Activated CD8-positive, alpha-beta memory T cell treated with anti-CD3 and anti-CD28 coated beads, Interleukin-2, amount 50 U/mL, for 1 hour (primary cell): ENCODE measurements around the gene ZBTB20.
A peak's percentile ranks its signal among the peaks of the same experiment; 100 is the strongest.

Source experiments
- DNase-seq: peaks from one replicate; pipeline ENCODE4 v3.0.0-alpha.2; 2020; ENCODE audit errors: extremely low read depth

Gene ZBTB20

GRCh38 chr3:114408736-114409670 lies 738.1 kb downstream of the ZBTB20 start:
- DNase-seq: no peak

- DNase-seq: no peak
Observed at GRCh38 chr3:114406922-114407321, 740.2 kb downstream of the ZBTB20 start.

DNA sequence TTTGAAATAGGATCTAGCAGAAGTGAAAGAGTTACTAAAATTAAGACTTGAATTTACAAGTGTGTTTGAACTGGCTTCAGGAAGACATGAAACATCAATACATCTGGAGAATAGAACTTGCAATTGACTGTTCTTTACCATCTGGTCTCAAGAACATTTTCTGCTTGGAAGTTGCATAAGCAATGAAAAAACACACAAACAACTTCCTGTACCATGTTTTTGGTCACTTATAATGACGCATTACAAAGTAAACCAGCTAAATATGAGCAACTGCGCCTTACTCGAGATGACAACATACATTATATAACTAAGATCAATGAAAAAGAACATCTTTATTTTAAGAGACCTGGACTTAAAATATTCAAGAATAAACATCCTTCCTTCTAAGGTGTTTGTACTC lies 740.8 kb downstream of the ZBTB20 start:
- DNase-seq: no peak

GRCh38 chr3:114405202-114405990 lies 741.7 kb downstream of the ZBTB20 start:
- DNase-seq: no peak

GRCh38 chr3:114404590-114404989 lies 742.5 kb downstream of the ZBTB20 start:
- DNase-seq: no peak

- DNase-seq: no peak
Observed at GRCh38 chr3:114402838-114403237, 744.2 kb downstream of the ZBTB20 start.

GRCh38 chr3:114401346-114401745 lies 745.7 kb downstream of the ZBTB20 start:
- no peak for DNase-seq

GRCh38 chr3:114400371-114400770 lies 746.7 kb downstream of the ZBTB20 start:
- no peak for DNase-seq

DNA sequence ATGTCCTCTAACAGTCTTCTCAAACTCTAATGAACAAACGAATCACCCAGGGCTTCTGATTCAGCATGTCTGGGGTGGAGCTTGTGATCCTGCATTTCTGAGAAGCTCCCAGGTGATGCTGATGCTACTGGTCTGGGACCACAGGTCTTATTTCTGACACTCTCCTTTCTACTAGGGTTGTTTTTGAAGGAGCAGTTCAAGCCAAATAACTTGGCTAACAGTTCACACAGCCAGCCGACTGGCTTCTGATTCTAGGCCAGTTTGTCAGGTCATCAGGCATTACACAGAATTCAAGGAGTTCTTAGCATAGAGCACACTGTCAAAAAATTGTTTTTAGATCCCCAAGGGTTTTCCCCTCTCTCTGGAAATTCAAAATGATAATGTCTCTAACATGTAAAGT lies 752.5 kb downstream of the ZBTB20 start:
- no peak for DNase-seq

DNA sequence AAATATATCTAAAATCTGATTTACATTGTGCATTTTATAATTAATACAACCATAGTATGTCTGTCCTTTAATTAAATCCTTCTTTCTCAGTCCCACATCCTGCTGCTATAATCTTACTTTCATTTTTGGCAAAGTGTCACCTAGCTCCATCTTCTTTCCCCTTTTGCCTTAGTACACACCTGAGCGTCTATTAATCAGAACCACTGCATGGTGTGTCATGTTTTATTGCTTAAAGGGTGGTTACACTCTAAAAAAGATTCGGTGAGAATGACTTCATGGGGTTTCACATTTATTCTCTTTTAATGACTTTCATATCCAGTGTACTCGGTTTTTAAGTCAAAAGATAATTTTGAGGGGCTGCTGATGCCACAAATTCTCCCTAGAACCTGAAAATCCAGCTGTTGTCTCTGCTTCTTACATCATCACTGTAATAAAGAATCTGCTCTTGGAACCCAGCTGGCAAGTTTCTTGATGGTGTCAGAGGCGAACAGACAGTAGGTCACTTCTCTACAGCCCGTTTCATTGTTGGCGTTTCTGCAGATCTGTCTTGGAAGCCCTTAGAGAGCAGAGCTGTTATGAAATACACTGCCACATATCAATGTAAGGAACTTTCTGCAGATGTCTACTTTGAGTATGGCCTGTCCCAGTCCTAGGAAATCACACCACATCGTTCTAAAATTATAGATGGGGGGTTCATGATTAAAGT lies 753.6 kb downstream of the ZBTB20 start:
- DNase-seq: no peak

DNA sequence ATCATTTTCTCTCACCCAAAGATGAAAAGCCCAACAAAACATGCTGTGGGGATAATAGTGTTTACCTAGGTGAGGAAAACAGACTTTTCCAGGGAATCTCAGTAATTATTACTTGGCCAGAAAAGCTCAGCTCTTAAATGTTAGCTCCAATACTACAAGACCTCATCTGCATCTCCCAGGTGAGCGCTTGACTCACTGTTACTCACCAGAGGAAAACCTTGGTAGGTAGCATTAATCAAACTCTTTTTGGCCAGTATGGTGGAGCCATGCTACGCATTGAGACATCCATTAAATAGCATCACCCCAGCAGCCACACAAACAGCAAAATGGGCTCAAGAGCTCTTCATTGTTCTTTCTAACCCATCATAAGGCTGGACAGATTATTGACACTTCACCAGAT lies 754.3 kb downstream of the ZBTB20 start:
- DNase-seq: no peak

DNA sequence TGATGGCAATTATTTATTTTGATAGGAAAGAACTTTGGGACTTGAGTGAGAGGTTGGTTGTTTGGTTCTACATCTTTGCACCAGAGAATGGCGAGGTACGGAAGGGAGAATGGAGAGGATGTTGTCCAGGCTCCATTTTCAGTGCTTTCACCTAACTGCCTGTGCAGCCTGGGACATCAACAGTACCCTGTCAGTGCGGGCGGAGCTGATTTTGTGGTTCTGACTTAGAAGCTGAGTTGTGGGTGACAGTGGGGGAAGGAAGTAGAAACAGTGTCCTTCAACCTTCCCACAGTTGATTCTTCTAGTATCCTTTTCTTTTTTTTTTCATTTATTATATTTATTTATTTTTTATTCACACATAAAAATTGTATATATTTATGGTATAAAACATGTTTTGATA lies 757.9 kb downstream of the ZBTB20 start:
- DNase-seq: no peak

GRCh38 chr3:114384558-114384903 lies 762.6 kb downstream of the ZBTB20 start:
- DNase-seq: no peak

GRCh38 chr3:114383875-114384557 lies 763.1 kb downstream of the ZBTB20 start:
- DNase-seq: peak; percentile 10

DNA sequence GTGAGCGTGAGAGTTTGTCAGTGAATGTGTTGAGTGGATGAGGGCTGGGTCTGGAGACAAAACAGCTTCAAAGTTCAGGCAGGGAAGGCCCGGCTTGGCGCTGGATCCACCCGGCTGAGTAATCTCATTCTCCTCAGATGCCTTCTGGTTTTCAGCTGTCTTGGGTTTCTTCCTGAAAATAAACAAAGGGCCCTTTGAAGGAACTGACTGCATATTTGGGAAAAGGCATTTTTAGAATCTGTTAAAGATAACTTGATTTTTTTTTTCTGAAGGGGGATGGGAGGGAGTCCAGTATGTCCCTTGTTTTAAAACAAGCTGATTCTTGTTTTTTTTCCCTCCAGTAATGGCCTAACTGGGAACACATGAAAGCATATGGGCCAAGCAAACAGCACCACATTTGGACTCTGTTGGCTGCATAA lies 766.8 kb downstream of the ZBTB20 start:
- no peak for DNase-seq

GRCh38 chr3:114379266-114379665 lies 767.8 kb downstream of the ZBTB20 start:
- DNase-seq: no peak

DNA sequence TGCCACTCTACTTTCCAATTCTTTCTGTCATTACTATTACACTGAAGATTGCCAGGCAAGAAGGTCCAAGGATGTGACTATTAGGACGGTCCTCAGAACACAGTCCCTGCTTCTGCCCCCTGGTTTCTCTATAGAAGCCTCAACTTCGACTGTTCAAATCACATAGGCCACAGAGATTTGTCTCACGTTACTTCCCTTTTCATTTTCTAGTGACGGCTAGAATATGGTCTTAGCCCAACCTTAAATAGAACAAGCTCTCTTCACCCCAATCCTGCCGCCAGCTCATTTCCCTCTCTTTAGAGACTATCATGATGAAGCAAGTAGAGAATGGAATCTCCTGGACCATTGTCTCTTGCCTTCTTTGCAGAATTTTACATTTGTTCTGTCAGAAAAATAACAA lies 768.3 kb downstream of the ZBTB20 start:
- DNase-seq: no peak

DNA sequence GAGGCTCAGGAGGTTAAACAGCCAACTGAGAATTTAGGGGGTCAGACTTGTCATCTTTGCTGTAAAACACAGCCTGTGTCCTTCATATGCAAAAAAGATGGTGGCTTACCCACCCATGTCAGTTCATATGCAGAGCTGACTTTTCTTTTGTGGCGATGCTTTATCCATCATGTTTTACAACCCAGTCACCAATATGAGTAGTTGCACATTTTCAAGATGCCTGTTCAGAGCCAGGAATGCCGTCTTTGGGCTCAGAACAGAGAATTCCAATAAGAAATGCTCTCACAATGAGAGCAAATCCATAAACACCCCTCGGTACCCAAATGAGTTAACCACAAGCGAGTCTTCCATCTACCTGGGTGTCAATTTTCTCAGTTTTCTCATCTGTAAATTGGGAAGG lies 769.7 kb downstream of the ZBTB20 start:
- DNase-seq: no peak

- no peak for DNase-seq
Observed at GRCh38 chr3:114376516-114377185, 770.4 kb downstream of the ZBTB20 start.

- no peak for DNase-seq
Observed at GRCh38 chr3:114375608-114376421, 771.3 kb downstream of the ZBTB20 start.
